Dedifferentiated amniotic fluid mesenchymal stem cell (primary cell): ENCODE measurements around the gene BAHD1.
"Not testable (repeated sequence)": the region's sequence is repeated elsewhere in the genome, so short reads cannot be mapped to it uniquely, and the experiment has no call there.

Experiments used
- DNase-seq: peaks from one replicate; pipeline ENCODE4 v3.0.0-alpha.2; 2016; ENCODE audit errors: extremely low spot score

Gene BAHD1

DNA sequence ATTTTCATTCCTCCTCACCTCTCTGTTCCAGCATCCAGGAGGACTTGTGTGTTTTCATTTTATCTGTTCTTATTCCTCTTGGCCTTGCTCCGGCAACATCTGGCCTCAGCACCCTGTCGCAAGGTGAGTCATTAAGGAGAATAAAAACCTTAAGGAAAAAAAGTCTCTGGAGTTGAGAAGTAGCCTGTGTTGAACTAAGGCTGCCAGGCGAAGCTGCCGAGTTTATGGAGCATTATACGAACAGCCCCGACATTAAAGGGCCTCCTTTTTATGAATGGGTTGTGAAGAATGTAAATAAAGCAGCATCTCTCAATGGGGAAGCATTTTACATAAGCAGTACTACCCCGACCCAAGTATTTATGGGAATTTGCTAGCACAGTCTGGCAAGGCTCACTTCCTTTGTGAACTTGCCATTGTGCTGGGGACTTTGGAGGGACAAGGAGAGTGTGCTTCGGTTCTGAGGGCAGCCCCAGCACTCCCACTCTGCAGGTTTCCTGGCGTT lies 4.7 kb downstream of the BAHD1 start:
- DNase-seq: no peak

DNA sequence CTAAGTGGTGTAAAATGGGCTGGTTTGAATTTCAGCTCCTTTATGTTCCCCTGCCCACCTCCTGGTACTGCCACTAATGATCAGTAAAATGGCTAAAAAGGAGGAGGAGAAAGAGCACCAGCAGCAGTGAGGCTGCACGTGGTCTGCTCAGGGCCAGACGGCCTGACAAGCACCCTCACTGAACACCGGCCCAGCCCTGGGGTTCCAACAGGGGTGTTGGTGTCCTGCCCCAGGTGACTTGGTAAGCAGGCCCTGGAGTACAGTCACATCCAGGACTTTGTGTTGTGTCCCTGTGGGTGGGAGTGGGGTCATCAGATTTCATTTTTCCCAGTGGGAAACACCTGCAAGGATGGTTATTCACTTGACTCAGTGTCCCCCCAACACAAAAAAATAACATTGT lies 5.4 kb downstream of the BAHD1 start:
- DNase-seq: no peak

DNA sequence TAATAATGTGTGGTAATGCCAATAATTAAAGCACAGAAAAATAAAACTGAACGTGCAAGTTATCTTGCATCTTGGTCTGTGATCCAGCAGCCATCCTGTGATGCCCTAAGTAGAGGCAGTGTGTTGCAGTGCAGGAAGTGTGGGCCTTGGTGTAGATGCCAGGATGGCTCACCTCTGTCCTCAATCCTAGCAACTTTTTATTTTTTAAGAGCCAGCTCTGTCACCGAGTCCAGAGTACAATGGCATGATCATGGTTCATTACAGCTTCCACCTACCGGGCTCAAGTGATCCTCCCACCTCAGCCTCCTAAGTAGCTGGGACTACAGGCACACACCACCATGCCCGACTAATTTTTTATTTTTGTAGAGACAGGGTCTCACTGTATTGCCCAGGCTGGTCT lies 7.6 kb downstream of the BAHD1 start:
- DNase-seq: no peak

- DNase-seq: no peak
Observed at GRCh38 chr15:40449275-40449674, 8.5 kb downstream of the BAHD1 start.

DNA sequence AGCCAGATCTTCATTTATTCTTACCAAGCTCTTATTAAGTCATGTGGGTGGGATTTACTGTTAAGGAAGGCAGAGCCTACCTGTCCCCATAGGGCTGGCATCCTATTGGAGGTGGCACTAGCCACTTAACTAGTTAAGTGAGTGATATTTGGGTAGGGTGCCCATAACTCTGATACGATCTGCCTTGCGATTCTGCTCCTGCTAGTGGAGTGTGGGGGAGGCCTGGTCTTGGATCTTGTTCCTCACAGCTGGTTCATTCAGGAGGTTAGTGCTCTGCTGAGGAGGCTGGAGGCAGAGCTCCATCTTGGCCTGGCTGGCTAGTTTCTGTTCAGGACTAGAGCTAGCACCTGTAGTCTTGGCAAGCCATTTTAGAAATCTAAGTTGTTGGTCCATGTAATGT lies 9.3 kb downstream of the BAHD1 start:
- no peak for DNase-seq

DNA sequence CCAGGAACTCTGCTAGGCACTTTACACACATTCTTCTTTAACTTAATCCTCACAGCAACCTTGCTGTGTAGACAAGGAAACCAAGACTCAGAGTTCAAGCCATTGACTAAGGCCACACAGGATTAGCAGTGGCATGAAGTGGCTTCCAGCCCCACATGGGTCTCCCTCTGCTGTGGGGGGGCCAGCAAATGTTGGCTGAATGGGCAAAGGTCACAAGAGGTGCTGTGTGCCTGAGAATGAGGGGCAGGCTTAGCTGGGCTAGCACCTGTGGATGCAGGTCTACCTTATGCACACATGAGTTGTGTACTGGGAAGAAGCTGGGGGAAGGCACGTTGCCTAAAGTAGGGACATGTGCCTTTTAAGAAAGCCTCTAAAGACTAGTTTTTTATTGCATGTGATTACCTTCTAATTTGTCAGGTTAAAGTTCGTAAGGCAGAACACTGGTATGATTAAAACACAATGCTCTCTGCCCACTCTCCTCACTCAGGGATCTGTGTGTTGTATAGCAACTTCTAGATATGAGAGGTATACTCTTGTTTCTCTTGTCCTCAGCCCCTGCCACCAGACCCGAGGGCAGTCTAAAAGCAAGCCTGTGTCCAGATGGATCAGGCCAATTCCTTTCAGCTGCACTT lies 10.9 kb downstream of the BAHD1 start:
- no peak for DNase-seq

- DNase-seq: no peak
Observed at GRCh38 chr15:40452296-40453090, 11.7 kb downstream of the BAHD1 start.

DNA sequence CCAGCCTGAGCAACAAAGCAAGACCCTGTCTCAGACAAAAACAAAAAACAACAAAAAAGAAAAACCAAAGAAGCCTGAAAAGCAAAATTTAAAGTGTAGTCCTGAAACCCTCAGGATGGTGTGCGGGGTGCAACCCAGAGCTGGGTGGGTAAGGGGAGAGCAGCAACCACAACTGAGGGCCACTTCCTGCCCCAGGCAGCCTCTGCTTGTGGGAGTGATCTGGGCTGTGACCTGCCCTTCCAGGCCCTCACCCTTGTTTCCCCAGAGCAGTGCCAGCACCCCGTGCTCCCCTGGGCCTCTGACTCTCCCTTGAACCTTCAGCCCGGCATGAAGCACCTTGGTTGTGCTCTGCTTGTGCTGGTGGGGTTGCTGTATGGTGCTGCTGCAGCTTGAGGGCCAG lies 13.2 kb downstream of the BAHD1 start:
- DNase-seq: not testable (repeated sequence)

DNA sequence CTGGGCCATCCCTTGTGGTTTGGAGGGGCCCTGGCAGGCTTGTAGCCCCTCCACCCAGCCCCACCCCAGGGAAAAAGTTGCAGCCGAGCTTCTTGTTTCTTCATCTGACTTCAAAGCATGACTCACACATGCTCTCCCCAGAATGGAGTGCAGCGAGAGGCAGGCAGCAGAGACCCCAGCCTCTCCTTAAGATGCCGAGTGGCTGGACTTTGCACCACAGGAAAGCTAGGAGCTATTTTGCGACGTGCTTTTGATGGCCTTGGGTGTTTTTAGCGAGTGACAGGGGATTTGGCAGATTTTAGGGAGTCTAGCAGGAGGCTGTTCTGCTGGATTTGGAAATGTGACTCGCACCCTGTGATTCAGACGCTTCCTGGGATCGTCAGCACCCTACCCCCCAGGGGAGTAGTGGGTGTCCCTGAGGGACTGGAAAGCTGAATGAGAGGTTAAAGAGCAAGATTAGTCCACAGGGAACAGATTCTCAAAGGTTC lies 14.2 kb downstream of the BAHD1 start:
- DNase-seq: no peak

- DNase-seq: no peak
Observed at GRCh38 chr15:40456299-40456712, 15.6 kb downstream of the BAHD1 start.

DNA sequence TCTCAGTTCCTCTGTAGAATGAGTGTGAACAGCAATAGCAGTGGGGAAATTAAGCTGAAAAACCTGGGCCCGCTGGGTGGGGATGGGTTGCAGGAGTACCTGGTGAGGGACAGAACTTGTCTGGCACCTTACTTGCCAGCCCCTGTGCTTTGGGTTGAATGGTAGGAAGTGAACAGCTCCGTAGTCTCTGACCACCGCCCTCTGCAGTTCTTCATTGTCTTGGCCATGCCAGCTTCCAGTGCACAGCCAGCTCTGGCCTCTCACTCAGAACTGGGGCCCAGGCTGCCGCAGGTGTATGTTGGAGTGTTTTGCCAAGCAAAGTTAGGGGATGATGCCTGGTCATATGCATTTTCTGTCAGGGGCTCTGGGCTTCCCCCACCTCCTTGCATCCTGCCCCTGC lies 16.0 kb downstream of the BAHD1 start:
- no peak for DNase-seq

DNA sequence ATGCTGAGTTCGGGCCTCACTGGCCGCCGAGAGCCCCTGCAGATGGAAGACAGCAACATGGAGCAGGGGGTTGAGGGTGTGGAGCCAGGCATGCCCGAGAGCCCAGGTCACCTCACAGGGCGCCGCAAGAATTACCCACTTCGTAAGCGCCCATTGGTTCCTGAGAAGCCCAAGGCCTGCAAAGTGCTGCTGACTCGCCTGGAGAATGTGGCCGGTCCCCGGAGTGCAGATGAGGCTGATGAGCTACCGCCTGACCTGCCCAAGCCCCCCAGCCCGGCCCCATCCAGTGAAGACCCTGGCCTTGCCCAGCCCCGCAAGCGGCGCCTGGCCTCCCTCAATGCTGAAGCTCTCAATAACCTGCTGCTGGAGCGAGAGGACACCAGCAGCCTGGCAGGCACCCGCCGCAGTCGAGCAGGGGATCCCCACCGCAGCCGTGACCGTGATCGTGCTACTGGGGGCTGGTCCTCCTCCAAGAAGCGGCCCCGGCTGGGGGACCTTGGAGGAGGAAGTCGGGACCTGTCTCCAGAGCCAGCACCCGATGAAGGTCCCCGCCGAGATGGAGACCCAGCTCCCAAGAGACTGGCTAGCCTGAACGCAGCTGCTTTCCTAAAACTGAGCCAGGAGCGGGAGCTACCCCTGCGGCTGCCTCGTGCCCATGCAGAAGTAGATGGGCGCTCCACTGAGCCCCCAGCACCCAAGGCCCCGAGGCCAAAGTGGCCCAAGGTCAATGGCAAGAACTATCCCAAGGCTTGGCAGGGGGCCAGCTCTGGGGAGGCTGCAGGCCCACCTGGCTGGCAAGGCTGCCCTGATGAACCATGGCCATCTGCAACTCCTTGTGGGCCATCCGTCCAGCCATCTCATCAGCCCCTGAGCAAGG lies 18.0 kb downstream of the BAHD1 start:
- DNase-seq: no peak

DNA sequence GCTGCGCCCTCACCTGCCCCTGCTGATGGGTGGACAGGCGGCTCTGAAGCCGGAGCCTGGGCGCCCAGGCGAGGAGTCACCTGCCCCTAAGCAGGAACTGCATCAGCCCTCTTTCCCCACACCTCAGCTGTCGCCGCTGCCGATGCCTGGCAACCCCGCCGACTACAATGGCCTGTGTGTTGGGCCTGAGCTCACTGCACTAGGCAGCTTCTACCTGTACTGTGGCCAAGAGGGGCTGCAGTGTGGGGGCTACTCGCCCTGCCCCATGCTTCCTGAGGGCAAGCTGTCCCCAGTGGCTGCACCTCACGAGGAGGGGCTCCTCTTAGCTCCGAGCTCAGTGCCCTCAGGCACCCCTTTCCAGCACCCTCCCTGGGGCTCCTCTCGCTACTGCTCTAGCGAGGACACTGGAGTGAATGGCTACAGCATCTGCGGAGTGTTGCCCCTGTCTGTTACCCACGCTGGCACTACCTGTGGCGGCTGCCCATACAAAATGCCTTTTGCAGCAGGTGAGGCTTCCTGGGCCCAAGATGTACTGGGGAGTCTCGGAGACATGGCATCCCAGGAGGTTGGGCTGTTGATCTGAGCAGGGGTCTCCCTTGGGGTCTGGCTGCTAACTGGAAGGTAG lies 18.8 kb downstream of the BAHD1 start:
- no peak for DNase-seq

DNA sequence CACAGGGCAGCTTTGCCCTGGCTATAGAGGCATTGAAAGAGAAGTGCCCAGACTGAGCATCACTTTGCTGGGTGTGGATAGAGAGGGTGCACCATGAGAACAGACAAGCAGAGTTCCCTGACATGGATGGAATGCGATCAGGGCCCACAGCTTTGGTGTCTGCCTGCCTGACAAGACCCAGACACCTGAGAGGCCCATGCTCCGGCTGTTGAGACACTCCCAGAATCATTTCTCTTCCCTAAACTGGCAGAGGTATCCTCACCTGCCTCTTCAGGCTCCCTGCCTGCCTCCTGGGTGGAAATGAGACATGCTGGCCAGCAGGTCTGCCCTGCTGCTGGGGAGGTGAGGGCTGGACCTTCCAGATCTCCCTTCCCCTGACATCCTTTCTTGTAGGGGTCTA lies 19.7 kb downstream of the BAHD1 start:
- DNase-seq: no peak

- DNase-seq: no peak
Observed at GRCh38 chr15:40461958-40462357, 21.2 kb downstream of the BAHD1 start.

GRCh38 chr15:40463279-40463678 lies 22.5 kb downstream of the BAHD1 start:
- DNase-seq: no peak

GRCh38 chr15:40463886-40464545 lies 23.3 kb downstream of the BAHD1 start:
- no peak for DNase-seq

- DNase-seq: no peak
Observed at GRCh38 chr15:40464595-40465185, 23.9 kb downstream of the BAHD1 start.

DNA sequence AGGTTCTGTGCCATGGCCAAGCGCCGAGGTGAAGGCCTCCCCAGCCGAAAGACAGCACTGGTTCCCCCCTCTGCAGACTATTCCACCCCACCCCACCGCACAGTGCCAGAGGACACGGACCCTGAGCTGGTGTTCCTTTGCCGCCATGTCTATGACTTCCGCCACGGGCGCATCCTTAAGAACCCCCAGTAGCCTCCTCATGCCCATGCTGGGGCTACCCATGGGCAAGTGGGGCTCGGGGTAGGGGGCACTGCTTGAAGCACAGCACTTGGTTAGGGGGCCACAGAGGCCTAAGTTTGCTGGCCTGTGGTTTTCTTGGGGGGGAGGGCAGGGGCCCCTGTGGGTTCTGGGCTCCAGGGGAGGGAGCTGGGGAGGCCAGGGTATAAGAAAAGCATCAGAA lies 25.2 kb downstream of the BAHD1 start:
- no peak for DNase-seq

GRCh38 chr15:40466426-40467260 lies 25.9 kb downstream of the BAHD1 start:
- no peak for DNase-seq
